GOT3 (cell line): Measurements from ENCODE around the gene SHROOM4.

Experiments used
- DNase-seq: peaks from one replicate; lab custom pipeline; 2025; ENCODE audit warnings: mixed read lengths; lab: John Stamatoyannopoulos, UW

SHROOM4 gene

GRCh38 chrX:50707955-50708699 is 105.9 kb downstream of the SHROOM4 start:
- DNase-seq = no peak

GRCh38 chrX:50707405-50707804 is 106.6 kb downstream of the SHROOM4 start:
- no peak for DNase-seq

- no peak for DNase-seq
Measured at GRCh38 chrX:50705042-50705441, 109.0 kb downstream of the SHROOM4 start.

GRCh38 chrX:50704360-50704759 is 109.6 kb downstream of the SHROOM4 start:
- no peak for DNase-seq

- no peak for DNase-seq
Measured at GRCh38 chrX:50700921-50701320, 113.1 kb downstream of the SHROOM4 start.

- no peak for DNase-seq
Measured at GRCh38 chrX:50698944-50699343, 115.0 kb downstream of the SHROOM4 start.

- DNase-seq = no peak
Measured at GRCh38 chrX:50697691-50698090, 116.3 kb downstream of the SHROOM4 start.

GRCh38 chrX:50691820-50692219 is 122.2 kb downstream of the SHROOM4 start:
- DNase-seq = no peak

GRCh38 chrX:50684871-50685270 is 129.1 kb downstream of the SHROOM4 start:
- DNase-seq = no peak

GRCh38 chrX:50680990-50681389 is 133.0 kb downstream of the SHROOM4 start:
- DNase-seq = no peak

- no peak for DNase-seq
Measured at GRCh38 chrX:50677789-50678188, 136.2 kb downstream of the SHROOM4 start.

- no peak for DNase-seq
Measured at GRCh38 chrX:50671661-50672060, 142.3 kb downstream of the SHROOM4 start.

- no peak for DNase-seq
Measured at GRCh38 chrX:50668860-50669259, 145.1 kb downstream of the SHROOM4 start.

GRCh38 chrX:50648156-50648555 is 165.8 kb downstream of the SHROOM4 start:
- no peak for DNase-seq

GRCh38 chrX:50644496-50644895 is 169.5 kb downstream of the SHROOM4 start:
- DNase-seq = no peak

GRCh38 chrX:50643525-50644137 is 170.4 kb downstream of the SHROOM4 start:
- DNase-seq = no peak

- no peak for DNase-seq
Measured at GRCh38 chrX:50638123-50638522, 175.9 kb downstream of the SHROOM4 start.

- DNase-seq = no peak
Measured at GRCh38 chrX:50635817-50636365, 178.1 kb downstream of the SHROOM4 start.

GRCh38 chrX:50635162-50635561 is 178.8 kb downstream of the SHROOM4 start:
- no peak for DNase-seq

GRCh38 chrX:50629774-50630173 is 184.2 kb downstream of the SHROOM4 start:
- no peak for DNase-seq

- no peak for DNase-seq
Measured at GRCh38 chrX:50627696-50628095, 186.3 kb downstream of the SHROOM4 start.

GRCh38 chrX:50626432-50626831 is 187.6 kb downstream of the SHROOM4 start:
- no peak for DNase-seq

- no peak for DNase-seq
Measured at GRCh38 chrX:50622751-50623150, 191.2 kb downstream of the SHROOM4 start.
